ENCODE measurements around the gene WASF1. TPM values are rescaled to one million over a fixed set of nuclear protein-coding genes. Genes with fewer than 3 reads are reported as not detected.

Gene WASF1
- polyA plus RNA-seq, 2 of the 4 experiments (the other 2 are of a cell fraction) = 12.8 to 21.0 TPM

DNA sequence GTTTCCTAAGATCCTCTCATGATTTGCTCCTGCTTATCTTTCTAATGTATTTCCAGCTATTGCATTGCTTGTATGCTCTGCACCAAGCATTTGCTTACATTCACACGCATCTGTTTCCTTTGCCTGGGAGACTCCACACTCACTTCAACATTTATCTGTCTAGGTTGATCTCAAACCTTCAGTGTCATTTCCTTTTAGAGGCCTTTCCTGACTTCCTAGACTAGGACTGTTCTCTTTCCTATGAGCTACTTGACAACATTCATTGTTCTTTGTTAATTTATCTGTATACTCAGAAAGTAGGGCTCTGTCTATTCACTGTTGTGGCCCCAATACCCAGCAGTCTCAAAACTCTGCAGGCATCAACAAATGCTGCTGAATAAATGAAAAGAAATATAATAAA is 84.4 kb downstream of the WASF1 start:
- CTCF ChIA-PET = no interaction called here
- Histone ChIP-seq H3K4me3 (no peak overlapping the region), H3K4me1 (peaks cover 4% of the 10 kb centered on the region; the same call in 1 of the 3 replicates), H3K4me2 (no peak overlapping the region), H3K9me3 (no peaks in the 10 kb centered on the region), H3K27ac (no peak overlapping the region)
- POLR2A ChIA-PET = no interaction called here
- no peak for FAIRE-seq
- no peak for DNase-seq (ENCODE audit: low read depth in 1 of 2, low spot score in 1 of 2)
- WGBS (ENCODE audit: missing lambda C conversion rate) = 76% methylated on average over 1 of the region's 1 CpG
- TF ChIP-seq EP300 (IDR thresholded peaks at IDR 0.05) (no peak), FOSB (CRISPR knock-in tag; IDR thresholded peaks at IDR 0.05) (no peak), ZSCAN20 (CRISPR knock-in tag; IDR thresholded peaks at IDR 0.05) (no peak), CBX2 (IDR thresholded peaks at IDR 0.05; ENCODE audit: borderline replicate concordance, low read depth) (no peak), BHLHE40 (IDR thresholded peaks at IDR 0.05; ENCODE audit: low read depth, low read length) (no peak), CEBPB (IDR thresholded peaks at IDR 0.05) (no peak), JUN (IDR thresholded peaks at IDR 0.05) (no peak), ZNF302 (CRISPR knock-in tag; IDR thresholded peaks at IDR 0.05) (no peak), POLR2A (IDR thresholded peaks at IDR 0.05; ENCODE audit: low read length) (no peak), BCL3 (IDR thresholded peaks at IDR 0.05) (no peak), HOXB13 (CRISPR knock-in tag; IDR thresholded peaks at IDR 0.05; ENCODE audit: low read depth) (no peak), RFX5 (IDR thresholded peaks at IDR 0.05) (no peak), EHMT2 (IDR thresholded peaks at IDR 0.05; ENCODE audit: low read depth) (no peak), SMC3 (IDR thresholded peaks at IDR 0.05) (no peak), USF2 (IDR thresholded peaks at IDR 0.05) (no peak), POLR2AphosphoS2 (conservative IDR thresholded peaks at IDR 0.05; ENCODE audit: low read length) (no peak), REST (IDR thresholded peaks at IDR 0.05) (no peak)
- TF ChIP-seq, protein P1, sequence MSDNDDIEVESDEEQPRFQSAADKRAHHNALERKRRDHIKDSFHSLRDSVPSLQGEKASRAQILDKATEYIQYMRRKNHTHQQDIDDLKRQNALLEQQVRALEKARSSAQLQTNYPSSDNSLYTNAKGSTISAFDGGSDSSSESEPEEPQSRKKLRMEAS (IDR thresholded peaks at IDR 0.05) = no peak
- TF ChIP-seq, protein P2, sequence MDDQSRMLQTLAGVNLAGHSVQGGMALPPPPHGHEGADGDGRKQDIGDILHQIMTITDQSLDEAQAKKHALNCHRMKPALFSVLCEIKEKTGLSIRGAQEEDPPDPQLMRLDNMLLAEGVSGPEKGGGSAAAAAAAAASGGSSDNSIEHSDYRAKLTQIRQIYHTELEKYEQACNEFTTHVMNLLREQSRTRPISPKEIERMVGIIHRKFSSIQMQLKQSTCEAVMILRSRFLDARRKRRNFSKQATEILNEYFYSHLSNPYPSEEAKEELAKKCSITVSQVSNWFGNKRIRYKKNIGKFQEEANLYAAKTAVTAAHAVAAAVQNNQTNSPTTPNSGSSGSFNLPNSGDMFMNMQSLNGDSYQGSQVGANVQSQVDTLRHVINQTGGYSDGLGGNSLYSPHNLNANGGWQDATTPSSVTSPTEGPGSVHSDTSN (IDR thresholded peaks at IDR 0.05) = no peak
- no peak for ATAC-seq

DNA sequence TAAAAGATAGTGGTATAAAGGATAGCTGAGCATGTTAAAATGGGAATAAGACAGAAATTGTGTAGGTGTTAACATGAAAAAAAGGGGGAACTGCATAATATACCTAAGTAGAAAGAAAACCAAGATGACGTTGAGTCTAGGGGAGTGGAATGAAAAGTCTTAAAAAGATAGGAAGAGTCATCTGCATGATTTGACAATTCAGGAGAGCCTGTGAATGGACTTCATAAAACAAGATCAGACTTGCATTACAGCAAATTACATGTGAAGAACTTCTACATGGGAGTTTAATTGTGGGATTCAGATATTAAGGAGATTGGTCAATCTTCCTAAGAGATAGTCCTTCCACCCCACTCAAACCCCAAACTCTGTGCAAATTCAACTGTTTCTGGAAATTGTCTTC is 85.5 kb downstream of the WASF1 start:
- ChIA-PET CTCF (no interaction called here), POLR2A (no interaction called here)
- FAIRE-seq (no peak), DNase-seq (ENCODE audit: low read depth in 1 of 2, low spot score in 1 of 2) (no peak), ATAC-seq (no peak)
- 87% methylated on average over 1 of the region's 1 CpG for WGBS (ENCODE audit: missing lambda C conversion rate)
- Histone ChIP-seq H3K9me3 (no peaks in the 10 kb centered on the region), H3K4me2 (no peak overlapping the region), H3K4me3 (no peak overlapping the region), H3K27ac (no peak overlapping the region), H3K4me1 (peaks cover 4% of the 10 kb centered on the region; the same call in 1 of the 3 replicates)
- TF ChIP-seq ATOH8 (CRISPR knock-in tag; IDR thresholded peaks at IDR 0.05; ENCODE audit: low read depth) (no peak), ZNF302 (CRISPR knock-in tag; IDR thresholded peaks at IDR 0.05) (no peak), POLR2A (IDR thresholded peaks at IDR 0.05; ENCODE audit: low read length) (no peak), NPAS2 (CRISPR knock-in tag; IDR thresholded peaks at IDR 0.05; ENCODE audit: borderline replicate concordance) (no peak), SMC3 (IDR thresholded peaks at IDR 0.05) (no peak), EHMT2 (IDR thresholded peaks at IDR 0.05; ENCODE audit: low read depth) (no peak), NR3C1 (IDR thresholded peaks at IDR 0.05) (no peak), CEBPB (IDR thresholded peaks at IDR 0.05) (no peak), TFCP2L1 (CRISPR knock-in tag; IDR thresholded peaks at IDR 0.05) (no peak), KDM1A (IDR thresholded peaks at IDR 0.05; ENCODE audit: low read depth) (no peak), CBX8 (IDR thresholded peaks at IDR 0.05) (no peak), ZC3H11A (IDR thresholded peaks at IDR 0.05) (no peak), RFX5 (IDR thresholded peaks at IDR 0.05) (no peak), REST (IDR thresholded peaks at IDR 0.05) (no peak), CHD4 (IDR thresholded peaks at IDR 0.05; ENCODE audit: borderline replicate concordance) (no peak)
- TF ChIP-seq, protein P1 (IDR thresholded peaks at IDR 0.05) = no peak

Data from A549 (cell line).